NOMO-1 (cell line): ENCODE results near the gene PABPN1L.

ENCODE experiments used
- DNase-seq, 2 experiments: peaks; one replicate each; lab custom pipeline; 2025; ENCODE audit not compliant: unreplicated experiment in 2 of 2; lab: John Stamatoyannopoulos, UW

Gene PABPN1L

DNA sequence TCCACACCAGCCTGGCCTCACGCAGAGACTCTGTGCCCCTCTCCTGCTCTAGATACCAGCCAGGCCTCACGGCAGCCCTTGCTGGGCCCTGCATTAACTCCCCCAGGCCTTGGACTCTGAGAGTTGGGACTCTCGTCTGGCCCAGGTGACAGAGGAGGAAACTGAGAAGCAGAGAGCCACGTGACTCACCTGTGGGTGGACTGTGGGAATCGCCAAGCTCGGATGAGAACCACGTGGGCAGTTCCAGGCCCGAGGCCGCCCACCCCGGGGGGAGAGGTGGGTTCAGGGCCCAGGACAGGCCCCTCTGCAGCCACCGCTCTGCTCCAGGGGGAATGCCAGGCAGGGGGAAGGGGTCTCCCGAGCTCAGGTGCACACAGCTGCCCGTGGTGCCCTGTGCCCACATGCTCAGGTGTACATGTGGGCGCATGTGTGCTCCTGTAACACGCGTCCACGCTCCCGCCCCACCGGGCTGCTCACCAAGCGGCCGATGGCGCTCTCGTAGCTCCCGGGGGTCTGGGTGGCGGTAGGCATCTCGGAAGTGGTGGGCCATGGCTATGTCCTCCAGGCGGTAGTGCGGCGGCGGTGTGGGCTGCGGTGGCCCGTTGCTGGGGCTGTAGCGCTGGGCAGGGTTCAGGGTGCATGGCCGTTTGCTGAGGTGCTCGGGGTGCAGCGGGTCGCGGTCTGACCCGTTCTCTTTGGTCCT lies 18.3 kb upstream of the PABPN1L start:
- no peak for DNase-seq

DNA sequence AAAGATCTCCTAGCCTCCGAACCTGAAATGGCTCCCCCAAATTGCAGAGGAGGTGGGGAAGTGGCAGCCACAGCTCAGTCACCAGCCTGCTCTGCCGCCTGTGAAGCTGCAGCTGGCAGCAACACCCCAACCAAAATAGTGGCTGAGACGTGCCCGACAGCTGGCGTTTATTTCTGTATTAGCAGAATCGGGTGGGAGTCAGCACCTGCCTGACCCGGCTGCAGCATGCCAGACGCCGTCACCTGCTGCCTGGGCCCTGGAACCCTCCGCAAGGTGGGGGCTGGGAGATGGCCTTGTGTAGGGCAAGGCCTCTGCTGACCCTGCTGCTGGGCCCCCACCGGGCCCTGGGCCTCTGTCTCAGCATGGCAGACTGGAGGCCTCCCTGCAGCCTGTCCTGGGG lies 17.5 kb upstream of the PABPN1L start:
- DNase-seq: no peak

DNA sequence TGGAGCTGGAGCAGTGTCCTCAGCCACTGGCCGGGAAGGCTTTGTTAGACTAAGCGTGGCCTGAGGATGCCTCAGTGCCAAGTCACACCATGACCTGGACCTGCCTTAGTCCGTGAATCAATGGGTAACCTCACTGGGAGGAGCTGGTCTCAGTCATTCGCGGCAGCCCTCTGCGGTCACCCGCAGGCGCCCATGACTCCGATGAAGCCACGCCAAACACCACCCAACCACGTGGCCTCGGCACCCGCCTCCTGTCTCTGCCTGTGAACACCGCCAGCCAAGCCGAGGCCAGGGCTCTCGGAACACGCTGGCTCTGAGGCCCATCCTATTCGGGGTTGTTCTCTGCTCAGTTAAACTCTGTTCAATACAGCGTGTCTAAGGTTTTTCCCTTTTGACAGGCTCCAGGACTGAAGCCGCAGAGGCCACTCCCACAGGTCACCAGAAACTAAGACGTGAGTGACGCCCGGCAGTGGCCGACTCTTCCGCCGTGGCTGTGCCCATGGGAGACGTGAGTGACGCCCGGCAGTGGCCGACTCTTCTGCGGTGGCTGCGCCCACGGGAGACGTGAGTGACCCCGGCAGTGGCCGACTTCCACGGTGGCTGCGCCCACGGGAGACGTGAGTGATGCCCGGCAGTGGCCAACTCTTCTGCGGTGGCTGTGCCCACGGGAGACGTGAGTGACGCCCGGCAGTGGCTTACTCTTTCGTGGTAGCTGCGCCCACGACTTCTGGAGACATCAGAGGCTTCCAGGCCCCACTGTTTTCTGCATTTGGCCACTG lies 16.8 kb upstream of the PABPN1L start:
- DNase-seq: no peak

DNA sequence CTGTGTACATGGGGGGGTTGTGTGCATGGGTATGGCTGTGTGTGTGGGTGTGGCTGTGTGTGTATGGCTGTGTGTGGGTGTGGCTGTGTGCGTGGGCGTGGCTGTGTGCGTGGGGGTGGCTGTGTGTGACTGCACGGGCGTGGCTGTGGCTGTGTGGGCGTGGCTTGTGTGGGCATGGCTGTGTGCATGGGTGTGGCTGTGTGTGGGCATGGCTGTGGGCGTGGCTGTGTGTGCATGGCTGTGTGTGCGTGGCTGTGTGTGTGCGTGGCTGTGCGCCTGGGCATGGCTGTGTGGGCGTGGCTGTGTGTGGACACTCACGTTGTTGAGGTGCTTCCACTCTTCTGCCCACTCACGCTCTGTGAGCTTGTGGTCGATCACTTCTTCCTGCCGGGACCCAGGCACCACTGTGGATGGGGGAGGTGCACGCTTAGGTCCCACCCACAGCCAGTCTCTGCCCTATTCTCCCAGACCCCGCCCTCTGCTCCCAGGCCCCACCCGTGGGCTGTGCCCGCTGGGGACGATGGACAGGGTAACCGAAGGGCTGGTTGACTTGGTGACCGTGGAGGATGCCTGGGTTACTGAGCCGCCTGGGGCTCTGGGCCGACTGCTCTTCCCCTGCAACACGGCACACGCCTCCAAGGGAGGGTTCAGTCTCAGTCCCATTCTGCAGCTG lies 16.0 kb upstream of the PABPN1L start:
- DNase-seq: peak in 1 of 2 experiments; percentile 10

DNA sequence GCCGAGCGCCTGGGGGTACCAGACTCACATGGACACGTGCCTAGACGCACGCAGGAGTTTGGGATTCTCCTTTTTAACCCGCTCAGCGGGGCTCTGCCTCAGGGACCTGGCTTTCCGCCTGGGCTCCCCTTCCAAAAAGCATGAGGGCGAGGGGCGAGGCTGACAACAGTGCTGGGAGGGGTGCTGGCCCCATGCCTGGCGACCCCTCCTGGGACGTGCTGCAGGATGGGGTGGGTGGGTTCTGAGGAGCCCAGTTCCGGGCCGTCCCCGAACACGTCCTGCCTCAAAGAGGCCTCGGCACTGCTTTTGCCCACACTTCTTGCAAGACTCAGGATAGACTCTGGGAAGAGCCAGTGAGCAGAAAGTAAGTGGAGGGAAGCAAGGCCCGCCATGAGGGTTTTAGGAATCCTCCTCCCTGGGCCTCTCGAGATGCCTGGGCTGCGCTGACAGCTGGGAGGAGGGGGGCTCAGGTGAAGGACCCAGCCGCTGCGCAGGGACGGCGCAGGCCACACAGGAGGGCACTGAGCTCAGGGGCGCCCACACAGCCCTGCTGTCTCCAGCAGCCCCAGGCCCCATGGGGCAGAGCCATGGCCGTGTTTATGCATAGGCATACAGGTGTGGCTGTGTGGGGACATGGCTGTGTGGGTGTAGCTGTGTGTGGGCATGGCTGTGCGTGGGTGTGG lies 15.4 kb upstream of the PABPN1L start:
- no peak for DNase-seq

DNA sequence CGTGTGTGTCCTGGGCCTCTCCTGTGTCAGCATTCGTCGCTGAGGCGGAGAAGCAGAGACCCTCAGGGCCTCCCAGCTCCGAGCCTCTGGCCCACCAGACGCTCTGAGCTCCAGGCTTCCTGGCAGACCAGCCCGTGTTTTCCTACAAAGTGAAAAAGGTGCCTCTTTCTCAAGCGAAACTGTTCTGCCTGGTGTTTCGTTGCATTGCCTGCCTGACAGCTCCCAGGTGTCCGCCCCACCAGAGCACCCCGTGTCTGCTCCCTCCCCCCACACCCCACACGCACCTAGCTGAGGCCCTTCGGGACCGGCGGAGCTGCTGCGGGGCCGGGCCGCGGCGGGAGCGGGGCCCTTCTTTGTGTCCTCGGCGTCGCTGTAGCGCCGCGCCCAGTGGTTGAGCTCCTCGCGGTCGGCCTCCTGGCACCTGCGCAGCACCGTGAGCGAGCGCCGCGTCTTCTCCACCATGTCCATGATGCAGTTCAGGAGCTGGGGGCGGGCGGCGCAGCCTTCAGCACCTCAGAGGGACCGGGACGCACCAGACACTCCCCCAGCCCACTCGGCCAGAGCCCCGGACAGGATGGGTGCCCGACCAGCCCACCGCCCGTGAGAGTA lies 14.7 kb upstream of the PABPN1L start:
- DNase-seq: no peak

DNA sequence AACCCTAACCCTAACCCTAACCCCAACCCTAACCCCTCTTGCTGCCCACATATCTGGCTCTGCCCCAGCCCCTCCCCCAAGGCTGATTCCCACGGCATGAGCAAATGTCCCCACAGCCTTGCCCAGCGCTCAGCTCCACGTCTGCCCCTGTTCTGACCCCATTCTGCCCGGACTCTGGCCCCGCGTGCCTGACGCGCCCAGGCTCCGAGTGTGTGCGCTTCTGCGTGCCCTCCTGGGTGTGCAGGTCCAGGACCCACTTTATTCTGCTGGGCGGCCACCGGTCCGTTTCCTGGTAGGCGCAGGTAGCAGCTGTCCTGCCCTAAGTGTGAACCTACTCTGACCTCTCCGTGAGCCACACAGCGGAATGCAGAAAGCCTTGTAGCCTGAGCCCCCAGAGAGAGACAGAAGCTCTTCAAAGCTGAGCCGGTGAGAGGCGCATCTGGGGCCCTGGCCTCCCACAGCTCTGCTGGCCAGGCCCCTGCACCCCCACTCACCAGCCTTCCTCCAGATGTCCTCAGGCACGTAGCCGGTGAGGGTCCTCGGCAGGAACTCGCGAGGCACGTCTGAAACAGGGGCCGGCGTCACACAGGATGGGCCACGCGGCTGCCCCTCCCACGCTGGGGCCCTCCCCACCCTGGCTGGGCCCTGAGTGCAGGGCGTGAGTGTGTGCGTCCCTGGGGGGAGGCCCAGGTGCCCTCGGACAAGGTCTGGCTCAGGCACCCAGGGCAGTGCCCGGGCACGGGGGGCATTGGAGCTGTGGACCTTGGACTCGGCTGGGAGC lies 14.0 kb upstream of the PABPN1L start:
- DNase-seq: no peak

DNA sequence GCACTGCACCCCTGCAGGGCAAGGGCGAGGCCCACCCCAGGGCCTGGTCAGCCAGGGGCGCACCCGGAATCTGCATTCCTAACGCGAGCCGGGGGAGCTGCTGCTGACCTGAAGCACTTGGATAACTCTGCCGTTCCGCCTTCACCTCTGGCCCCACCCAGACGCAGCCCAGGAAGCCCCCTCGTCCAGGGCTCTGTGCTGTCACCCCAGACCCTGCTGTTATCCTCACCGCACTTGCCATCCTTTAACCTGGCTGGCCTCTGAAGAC lies 13.3 kb upstream of the PABPN1L start:
- no peak for DNase-seq

DNA sequence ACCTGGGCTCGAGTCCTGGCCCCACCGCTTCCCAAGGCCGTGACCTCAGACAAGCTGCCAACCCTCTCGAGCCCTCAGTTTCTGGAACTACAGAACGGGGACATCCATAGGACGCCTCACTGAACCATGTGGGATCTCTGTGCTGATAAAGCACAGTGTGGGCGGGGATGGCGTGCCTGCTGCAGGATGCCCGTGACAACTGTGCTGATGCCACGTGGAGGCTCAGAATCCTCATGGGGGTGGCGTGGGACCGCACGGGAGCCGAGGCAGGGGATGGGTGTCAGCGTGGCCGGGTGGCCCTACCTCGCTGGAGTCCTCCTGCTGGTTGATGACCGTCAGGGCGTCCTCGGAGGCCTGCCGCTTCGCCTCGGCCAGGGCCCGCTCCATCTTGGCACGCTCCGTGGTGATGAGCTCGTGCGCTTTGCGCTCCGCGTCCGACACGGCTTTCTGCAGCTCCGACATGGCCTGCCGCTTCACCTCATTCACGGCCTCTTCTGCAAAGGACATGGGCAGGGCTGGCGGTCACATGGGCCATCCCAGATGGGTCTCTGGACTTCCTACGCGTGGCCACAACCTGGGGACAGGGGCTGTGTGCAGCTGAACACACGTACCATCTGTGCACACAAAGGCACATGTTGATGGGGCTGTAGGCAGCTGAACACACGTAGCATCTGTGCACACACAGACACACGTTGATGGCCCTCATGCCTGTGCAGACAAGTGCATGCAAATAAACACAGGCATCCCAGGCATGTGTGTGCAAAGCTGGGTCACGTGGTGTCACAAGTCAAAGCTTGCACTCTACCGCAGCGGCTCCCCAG lies 12.7 kb upstream of the PABPN1L start:
- no peak for DNase-seq

DNA sequence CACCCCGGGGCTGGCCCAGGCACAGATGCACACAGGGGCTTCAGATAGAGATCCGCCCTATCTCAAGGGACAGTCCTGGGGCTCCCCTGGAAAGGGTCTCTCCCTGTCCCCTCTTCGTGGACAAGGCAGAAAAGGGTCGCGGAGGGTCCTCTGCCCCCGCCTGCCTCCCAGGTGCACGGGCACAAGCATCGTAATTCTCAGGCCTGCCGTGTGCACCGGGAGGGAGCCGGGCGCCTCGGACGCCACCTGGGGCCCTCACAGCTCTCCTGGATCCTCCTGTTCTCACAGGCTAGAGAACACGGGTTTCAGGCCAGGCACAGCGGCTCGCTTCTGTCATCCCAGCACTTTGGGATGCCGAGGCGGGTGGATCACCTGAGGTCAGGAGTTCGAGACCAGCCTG lies 11.9 kb upstream of the PABPN1L start:
- no peak for DNase-seq

DNA sequence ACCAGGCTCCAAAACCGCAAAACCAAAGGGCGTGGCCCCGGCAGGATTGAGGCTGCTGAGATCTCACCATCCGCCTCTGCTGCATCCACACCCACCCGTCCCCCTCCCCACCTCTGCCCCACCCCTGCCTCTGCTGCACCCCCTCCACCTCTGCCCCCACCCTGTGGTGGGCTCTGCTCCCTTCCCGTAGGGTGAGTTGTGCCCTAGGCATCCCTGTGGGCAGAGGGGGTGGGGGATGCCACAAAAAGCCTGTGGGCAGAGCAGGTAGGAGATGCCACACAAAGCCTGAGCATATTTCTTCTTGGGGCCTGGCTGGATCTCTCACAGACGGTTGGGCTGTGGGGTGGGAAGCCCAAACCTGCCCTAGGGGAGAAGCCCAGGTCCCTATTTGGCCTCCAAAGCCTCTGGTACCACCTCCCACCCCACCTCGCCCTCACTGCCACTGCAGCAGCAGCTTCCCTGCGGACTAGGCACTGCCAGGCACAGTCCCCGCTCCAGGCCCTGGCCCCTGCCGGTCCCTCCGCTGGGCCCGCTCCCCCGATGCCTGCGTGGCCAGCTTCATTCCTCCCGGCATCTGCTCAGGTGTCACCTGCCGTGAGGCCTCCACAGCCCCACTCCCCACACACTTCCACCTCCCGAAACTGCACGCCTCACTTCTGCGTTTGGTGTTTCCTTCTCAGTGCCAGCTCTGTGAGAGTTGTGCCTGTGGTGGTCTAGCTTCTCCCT lies 11.3 kb upstream of the PABPN1L start:
- DNase-seq: no peak

DNA sequence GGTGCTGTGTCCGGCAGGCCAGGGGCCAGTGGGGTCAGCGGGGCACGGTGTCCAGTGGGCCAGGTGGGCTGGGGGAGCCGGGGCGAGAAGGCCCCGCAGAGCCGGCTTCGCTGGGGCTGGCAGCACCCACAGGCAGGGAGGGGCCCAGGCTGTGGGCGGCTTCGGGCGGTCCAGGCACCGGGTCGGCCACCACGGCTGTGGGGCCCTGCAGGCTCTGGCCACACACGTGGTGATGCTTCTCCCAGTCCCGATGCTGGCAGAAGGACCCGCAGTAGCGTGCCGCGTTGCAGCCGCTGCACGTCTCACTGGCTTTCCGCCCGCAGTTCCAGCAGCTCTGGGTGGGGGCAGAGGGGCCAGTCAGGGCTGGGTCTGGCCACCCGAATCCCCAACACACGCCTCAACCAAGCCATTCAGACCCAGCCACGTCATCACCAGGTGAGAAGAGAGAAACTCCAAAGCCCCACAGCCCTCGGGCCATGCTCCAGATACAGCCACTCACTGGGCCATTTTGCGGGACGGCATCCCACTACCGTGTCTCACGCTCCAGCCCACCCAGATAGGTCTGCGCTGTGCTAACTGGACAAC lies 10.6 kb upstream of the PABPN1L start:
- DNase-seq: no peak

DNA sequence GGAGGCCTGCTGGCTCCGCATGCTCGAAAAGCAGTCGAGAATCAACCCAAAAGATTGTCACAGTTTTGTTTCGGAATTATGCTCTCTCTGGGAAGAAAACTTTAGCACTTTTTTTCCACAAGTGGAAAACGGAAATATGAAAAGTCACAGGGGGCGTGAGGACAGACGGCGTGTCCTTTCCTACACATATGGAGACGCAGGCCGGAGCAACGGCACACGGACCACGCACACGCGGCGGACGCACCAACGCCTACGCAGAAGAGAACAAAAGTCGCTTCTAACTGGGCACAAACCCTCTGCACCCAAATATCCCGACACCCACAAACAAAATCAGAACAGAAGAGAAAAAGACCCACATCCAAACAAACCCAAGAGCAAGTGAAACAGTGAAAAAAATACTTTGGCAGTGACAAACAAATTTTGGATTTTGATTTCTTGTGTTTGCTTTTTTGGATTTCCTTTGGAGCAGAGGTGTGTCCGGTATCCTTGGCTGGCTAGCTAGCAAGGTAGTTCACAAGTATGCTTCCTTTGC lies 9.3 kb upstream of the PABPN1L start:
- no peak for DNase-seq

DNA sequence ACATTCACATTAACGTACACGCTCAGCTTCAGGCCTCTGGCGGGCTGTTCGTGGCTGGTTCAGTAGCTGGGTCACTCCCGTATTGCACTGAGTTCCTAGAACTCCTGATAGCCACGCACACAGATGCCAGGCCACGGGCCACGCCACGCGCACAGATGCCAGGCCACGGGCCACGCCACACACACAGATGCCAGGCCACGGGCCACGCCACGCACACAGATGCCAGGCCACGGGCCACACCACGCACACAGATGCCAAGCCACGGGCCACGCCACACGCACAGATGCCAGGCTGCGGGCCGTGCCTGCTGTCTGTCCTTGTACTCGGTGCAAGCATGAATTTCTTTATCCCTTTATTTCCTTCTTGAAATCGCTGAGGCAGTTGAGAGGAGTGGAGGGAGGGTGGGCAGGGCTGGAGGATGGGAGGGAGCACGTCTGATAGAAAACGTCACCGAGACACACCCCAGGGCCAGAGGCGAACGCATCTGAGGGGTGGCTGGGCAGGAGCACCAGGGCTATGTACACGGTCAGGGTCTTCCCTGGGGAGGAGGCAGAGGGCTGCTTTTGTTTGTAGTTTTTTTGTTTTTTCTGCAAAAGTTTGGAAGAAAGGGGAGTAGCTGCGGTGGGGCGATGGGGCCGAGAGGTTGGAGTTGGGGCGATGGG lies 8.6 kb upstream of the PABPN1L start:
- DNase-seq: no peak

DNA sequence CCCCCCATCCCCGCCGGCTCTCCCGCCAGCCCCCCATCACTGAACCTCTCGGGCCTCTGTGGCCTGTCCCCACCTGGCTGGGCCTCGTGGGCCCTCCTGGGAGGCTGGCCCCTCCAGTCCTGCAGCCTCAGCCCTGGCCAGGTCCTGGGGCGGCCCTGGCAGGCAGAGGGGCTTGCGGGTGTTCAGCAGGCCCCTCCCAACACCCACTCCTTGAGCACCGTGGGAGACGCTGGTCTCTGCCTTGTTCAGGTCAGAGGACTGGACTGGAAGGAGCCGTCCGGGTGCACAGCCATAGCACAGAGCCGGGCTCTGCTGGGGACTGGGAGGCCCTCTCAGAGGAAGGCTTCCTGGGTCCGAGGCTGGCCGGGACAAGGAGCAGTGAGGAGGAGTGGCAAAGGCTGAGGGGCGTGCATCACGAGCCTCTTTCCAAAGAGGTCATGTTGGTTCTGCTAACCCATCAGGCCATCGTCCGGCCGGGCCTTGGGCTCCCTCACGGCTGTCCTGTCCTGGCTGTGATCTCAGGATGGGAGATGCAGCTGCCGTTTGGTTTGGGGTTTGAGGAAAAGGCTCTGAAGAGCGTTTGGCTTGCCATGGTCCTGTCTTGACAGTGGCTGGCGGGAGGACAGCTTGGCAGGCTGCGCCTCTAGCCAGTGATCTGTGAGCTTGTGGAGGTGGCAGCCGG lies 6.3 kb upstream of the PABPN1L start:
- DNase-seq: no peak

DNA sequence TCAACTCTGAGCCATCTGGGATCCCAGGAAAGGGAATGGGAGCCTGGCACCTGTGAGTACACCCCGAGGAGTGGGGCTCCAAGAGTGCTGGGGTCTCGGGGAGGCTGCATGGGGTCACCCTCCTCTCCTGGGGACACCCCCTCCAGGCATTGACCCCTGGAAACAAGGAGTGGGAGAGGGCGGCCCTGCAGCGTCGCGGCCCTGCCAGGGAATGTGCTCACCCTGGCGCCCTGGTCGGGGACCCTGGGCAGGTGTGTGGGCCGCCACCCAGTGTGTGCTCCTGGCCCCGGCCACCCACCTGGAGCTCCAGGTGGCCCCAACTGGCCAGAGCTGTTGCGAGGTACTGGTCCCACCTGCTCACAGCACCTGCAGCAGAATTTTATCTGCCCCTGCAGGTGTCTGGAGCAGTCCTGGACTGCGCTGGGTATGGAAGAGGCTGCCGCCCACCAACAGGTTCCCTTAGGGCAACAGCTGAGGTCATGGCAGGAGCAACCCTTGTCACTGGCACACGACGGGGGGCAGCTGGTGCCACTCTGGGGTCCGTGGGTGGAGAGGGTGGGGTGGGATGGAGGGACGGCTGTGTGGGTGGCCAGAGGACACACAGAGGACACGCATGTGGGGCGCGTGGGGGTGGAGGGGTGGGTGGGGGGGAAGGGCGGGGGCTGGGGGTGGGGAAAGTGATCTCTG lies 5.4 kb upstream of the PABPN1L start:
- no peak for DNase-seq

DNA sequence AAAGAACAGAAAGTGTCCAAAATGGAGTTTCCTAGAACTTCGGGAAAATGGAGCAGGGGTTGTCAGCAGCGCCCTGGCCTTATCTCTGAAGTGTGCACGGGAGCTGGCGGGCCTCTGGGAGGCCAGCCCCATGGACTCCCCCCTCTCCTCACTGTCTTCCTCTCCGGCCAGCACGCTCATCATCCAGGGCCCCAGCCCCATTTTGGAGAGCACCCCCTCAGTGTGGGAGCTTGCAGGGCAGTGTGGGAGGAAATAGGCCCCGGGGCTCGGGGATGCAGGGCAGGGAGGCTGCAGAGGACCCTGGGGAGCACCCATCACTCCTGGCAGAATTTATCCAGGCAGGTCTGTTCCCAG lies 4.9 kb upstream of the PABPN1L start:
- no peak for DNase-seq
